LNCaP clone FGC (cell line): ENCODE data around the gene CLBA1.
"Not testable (repeated sequence)": the region's sequence is repeated elsewhere in the genome, so short reads cannot be mapped to it uniquely, and the experiment has no call there.

ENCODE experiments used
- DNase-seq: peaks from one replicate; pipeline ENCODE4 v3.0.0-alpha.2; 2011; ENCODE audit warnings: low read depth
- H3K4me3 ChIP-seq: 2 replicates; pipeline ENCODE4 v1.5.1; 2011; ENCODE audit warnings: mild to moderate bottlenecking, low read depth, low read length, control low read depth
- TF ChIP-seq, protein P1 (sequence below): IDR thresholded peaks from 2 replicates; pipeline ENCODE4 v1.5.1; 2012; ENCODE audit warnings: mild to moderate bottlenecking; ENCODE audit not compliant: control insufficient read depth, insufficient read depth; ENCODE audit errors: extremely low read depth

Gene CLBA1

GRCh38 chr14:104947201-104947600 lies 38.4 kb upstream of the CLBA1 start:
- not testable (repeated sequence) for H3K4me3 ChIP-seq

GRCh38 chr14:104947881-104948735 lies 37.5 kb upstream of the CLBA1 start:
- not testable (repeated sequence) for DNase-seq, H3K4me3 ChIP-seq

More at GRCh38 chr14:104947201-104947600, 38.4 kb upstream of the CLBA1 start:
- DNase-seq, result not testable (repeated sequence)

GRCh38 chr14:104948736-104949031 lies 36.9 kb upstream of the CLBA1 start:
- TF ChIP-seq, protein P1, sequence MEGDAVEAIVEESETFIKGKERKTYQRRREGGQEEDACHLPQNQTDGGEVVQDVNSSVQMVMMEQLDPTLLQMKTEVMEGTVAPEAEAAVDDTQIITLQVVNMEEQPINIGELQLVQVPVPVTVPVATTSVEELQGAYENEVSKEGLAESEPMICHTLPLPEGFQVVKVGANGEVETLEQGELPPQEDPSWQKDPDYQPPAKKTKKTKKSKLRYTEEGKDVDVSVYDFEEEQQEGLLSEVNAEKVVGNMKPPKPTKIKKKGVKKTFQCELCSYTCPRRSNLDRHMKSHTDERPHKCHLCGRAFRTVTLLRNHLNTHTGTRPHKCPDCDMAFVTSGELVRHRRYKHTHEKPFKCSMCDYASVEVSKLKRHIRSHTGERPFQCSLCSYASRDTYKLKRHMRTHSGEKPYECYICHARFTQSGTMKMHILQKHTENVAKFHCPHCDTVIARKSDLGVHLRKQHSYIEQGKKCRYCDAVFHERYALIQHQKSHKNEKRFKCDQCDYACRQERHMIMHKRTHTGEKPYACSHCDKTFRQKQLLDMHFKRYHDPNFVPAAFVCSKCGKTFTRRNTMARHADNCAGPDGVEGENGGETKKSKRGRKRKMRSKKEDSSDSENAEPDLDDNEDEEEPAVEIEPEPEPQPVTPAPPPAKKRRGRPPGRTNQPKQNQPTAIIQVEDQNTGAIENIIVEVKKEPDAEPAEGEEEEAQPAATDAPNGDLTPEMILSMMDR, result no peak
- DNase-seq, result no peak
- no peak overlapping the region for H3K4me3 ChIP-seq

DNA sequence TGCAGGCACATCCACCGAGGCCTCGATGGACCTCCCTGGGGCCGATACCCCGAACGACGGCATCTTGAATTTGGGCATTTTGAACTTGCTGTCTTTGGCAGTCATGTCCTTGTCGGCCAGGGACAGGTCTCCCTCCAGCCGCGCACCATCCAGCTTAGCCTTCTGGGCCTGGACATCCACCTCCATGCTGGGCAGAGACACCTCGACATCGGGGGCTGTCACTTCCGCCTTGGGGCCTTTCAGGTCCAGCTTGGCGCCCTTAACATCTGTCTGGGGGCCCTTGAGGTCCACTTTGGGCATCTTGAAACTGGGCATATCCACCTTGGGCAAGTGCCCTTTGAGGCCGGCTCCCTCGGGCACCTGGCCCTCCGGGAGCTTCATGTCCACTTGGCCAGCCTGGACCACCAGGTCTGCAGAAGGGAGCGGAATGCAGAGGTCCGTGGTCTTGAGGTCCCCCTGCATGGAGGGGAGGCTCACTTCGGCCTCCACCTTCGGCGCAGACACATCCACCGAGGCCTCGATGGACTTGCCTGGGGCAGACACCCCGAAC lies 36.1 kb upstream of the CLBA1 start:
- not testable (repeated sequence) for DNase-seq, H3K4me3 ChIP-seq

DNA sequence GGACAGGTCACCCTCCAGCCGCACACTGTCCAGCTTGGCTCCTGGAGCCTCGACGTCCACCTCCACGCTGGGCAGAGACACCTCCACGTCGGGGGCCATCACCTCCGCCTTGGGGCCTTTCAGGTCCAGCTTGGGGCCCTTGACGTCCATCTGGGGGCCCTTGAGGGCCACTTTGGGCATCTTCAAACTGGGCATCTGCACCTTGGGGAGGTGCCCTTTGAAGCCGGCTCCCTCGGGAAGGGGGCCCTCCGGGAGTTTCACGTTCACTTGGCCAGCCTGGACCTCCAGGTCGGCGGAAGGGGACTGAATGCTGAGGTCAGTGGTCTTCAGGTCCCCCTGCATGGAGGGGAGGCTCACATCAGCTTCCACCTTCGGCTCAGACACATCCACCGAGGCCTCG lies 35.6 kb upstream of the CLBA1 start:
- TF ChIP-seq, protein P1, result no peak
- no peak for DNase-seq
- H3K4me3 ChIP-seq, result no peak overlapping the region

DNA sequence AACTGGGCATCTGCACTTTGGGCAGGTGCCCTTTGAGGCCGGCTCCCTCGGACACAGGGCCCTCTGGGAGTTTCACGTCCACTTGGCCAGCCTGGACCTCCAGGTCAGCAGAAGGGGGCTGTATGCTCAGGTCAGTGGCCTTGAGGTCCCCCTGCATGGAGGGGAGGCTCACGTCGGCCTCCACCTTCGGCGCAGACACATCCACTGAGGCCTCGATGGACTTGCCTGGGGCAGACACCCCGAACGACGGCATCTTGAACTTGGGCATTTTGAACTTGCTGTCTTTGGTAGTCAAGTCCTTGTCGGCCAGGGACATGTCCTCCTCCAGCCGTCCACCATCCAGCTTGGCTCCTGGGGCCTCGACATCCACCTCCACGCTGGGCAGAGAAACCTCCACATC lies 34.9 kb upstream of the CLBA1 start:
- DNase-seq, H3K4me3 ChIP-seq: not testable (repeated sequence)

DNA sequence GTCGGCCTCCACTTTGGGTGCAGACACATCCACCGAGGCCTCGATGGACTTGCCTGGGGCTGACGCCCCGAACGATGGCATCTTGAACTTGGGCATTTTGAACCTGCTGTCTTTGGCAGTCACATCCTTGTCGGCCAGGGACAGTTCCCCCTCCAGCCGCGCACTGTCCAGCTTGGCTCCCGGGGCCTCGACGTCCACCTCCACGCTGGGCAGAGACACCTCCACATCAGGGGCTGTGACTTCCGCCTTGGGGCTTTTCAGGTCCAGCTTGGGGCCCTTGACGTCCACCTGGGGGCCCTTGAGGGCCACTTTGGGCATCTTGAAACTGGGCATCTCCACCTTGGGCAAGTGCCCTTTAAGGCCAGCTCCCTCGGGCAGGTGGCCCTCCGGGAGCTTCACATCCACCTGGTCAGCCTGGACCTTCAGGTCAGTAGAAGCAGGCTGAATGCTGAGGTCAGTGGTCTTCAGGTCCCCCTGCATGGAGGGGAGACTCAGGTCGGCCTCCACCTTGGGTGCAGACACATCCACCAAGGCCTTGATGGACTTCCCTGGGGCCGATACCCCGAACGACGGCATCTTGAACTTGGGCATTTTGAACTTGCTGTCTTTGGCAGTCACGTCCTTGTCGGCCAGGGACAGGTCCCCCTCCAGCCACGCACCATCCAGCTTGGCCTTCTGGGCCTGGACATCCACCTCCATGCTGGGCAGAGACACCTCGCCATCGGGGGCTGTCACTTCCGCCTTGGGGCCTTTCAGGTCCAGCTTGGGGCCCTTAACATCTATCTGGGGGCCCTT lies 33.5 kb upstream of the CLBA1 start:
- not testable (repeated sequence) for DNase-seq, H3K4me3 ChIP-seq

DNA sequence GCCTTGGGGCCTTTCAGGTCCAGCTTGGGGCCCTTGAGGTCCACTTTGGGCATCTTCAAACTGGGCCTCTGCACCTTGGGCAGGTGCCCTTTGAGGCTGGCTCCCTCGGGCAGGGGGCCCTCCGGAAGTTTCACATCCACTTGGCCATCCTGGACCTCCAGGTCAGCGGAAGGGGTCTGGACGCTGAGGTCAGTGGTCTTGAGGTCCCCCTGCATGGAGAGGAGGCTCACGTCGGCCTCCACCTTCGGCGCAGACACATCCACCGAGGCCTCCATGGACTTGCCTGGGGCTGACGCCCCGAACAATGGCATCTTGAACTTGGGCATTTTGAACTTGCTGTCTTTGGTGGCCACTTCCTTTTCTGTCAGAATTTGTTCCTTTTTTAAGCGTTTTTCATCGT lies 32.5 kb upstream of the CLBA1 start:
- TF ChIP-seq, protein P1, result no peak
- no peak overlapping the region for H3K4me3 ChIP-seq
- no peak for DNase-seq

DNA sequence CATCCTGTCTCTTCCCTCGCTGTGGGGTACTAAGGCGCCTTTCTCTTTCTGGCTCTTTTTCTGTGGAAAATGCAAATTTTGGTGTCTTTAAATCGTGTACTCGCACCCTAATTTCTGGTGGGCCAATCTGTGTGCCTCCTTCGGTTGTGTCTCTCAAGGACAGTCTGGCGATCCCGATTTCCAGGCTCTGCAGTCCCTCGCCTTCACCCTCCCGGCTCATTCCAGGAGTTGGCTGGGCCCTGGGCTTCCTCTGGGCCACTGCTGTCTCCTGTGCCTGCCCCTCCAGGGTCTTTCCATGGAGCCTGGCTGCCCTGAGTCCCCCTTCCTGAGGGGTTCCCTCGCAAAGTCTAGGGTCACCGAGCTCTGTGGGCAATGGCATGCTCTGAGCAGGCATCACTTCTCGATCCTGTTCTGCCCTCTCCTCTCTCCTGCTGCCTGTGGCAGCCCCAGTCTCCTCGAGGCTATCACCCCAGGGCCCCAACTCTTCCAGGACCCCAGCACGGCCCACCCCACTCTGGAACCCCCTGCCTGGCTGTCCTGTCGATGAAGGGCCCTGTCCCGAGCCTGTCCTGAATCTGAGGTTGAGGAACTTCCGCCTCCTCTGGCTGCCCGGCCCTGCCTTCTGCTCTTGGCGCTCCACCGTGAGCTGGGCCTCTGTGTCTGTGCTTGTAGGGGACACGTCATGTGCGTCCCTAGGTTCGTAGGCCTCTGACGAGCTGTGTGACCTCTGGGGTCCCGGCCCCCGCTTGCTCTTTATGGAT lies 31.5 kb upstream of the CLBA1 start:
- TF ChIP-seq, protein P1, result no peak
- no peak for DNase-seq
- no peak overlapping the region for H3K4me3 ChIP-seq
